DOHH2 (cell line): ENCODE data around the gene SETX.
A peak's percentile ranks its signal among the peaks of the same experiment; 100 is the strongest.
"Not testable (repeated sequence)": the region's sequence is repeated elsewhere in the genome, so short reads cannot be mapped to it uniquely, and the experiment has no call there.

ENCODE experiments used
- H3F3A ChIP-seq: fragments of 200-600 bp; sonication (generic), shearing (Covaris generic); 2 replicates; pipeline ENCODE4 v1.6.0; 2016; ENCODE audit warnings: antibody characterized with exemption, mild to moderate bottlenecking; ENCODE audit not compliant: control insufficient read depth, insufficient read depth
- H3K27ac ChIP-seq: fragments of 200-600 bp; sonication (generic); 2 replicates; pipeline ENCODE4 v1.5.1; 2014; ENCODE audit warnings: low read depth, mild to moderate bottlenecking, low read length, moderate library complexity
- H3K27me3 ChIP-seq: fragments of 200-600 bp; sonication (generic); 2 replicates; pipeline ENCODE4 v1.6.1; 2014; ENCODE audit warnings: mild to moderate bottlenecking, low read length, mixed read lengths; ENCODE audit not compliant: control insufficient read depth
- H3K36me3 ChIP-seq: fragments of 200-600 bp; sonication (generic); 2 replicates; pipeline ENCODE4 v1.6.1; 2014; ENCODE audit warnings: mild to moderate bottlenecking, low read length, moderate library complexity, mixed read lengths; ENCODE audit not compliant: control insufficient read depth
- H3K4me1 ChIP-seq: fragments of 200-600 bp; sonication (generic); 2 replicates; pipeline ENCODE4 v1.6.1; 2014; ENCODE audit warnings: mild to moderate bottlenecking, low read length, mixed read lengths; ENCODE audit not compliant: control insufficient read depth
- H3K4me2 ChIP-seq: fragments of 200-600 bp; sonication (generic); 2 replicates; pipeline ENCODE4 v1.6.0; 2014; ENCODE audit warnings: mild to moderate bottlenecking, low read length, moderate library complexity
- H3K4me3 ChIP-seq: fragments of 200-600 bp; sonication (generic); 2 replicates; pipeline ENCODE4 v1.5.1; 2014; ENCODE audit warnings: mild to moderate bottlenecking, low read length, mixed read lengths
- H3K79me2 ChIP-seq: fragments of 200-600 bp; sonication (generic); 2 replicates; pipeline ENCODE4 v1.6.1; 2014; ENCODE audit warnings: mild to moderate bottlenecking, low read length, mixed read lengths; ENCODE audit not compliant: control insufficient read depth
- H3K9me2 ChIP-seq: fragments of 200-600 bp; sonication (generic); replicated peaks from 2 replicates; pipeline ENCODE4 v1.6.1; 2014; ENCODE audit warnings: mild to moderate bottlenecking, low read length, mixed read lengths; ENCODE audit not compliant: control insufficient read depth
- H3K9me3 ChIP-seq: fragments of 200-600 bp; sonication (generic); 2 replicates; pipeline ENCODE4 v1.6.1; 2014; ENCODE audit warnings: antibody characterized with exemption, low read length, mixed read lengths; ENCODE audit not compliant: control insufficient read depth, insufficient read depth
- H4K20me1 ChIP-seq: fragments of 200-600 bp; sonication (generic); 2 replicates; pipeline ENCODE4 v1.6.0; 2014; ENCODE audit warnings: low read depth, mild to moderate bottlenecking, antibody characterized with exemption, low read length, moderate library complexity; ENCODE audit not compliant: control insufficient read depth, insufficient read depth
- CTCF ChIP-seq: fragments of 200-600 bp; sonication (generic); IDR thresholded peaks from one replicate; pipeline ENCODE4 v1.5.1; 2014; ENCODE audit warnings: antibody characterized with exemption, mild to moderate bottlenecking, low read depth, low read length; ENCODE audit not compliant: poor library complexity, severe bottlenecking
- EZH2phosphoT487 ChIP-seq: fragments of 200-600 bp; sonication (generic); IDR thresholded peaks from 2 replicates; pipeline ENCODE4 v1.6.1; 2017; ENCODE audit warnings: borderline replicate concordance, mild to moderate bottlenecking, antibody characterized with exemption, low read length, moderate library complexity, mixed read lengths

SETX gene

GRCh38 chr9:132274861-132275260 lies 79.9 kb downstream of the SETX start:
- no peaks in the 10 kb centered on the region for H4K20me1 ChIP-seq

GRCh38 chr9:132269704-132270516 lies 84.9 kb downstream of the SETX start:
- H3K9me3 ChIP-seq, H3K4me2 ChIP-seq, H3K4me1 ChIP-seq, H3K79me2 ChIP-seq, H3K27me3 ChIP-seq, H3K27ac ChIP-seq, H4K20me1 ChIP-seq, H3K9me2 ChIP-seq, H3K4me3 ChIP-seq: not testable (repeated sequence)
- H3F3A ChIP-seq: peaks cover 25% of the 10 kb centered on the region
- peaks cover 87% of the 10 kb centered on the region for H3K36me3 ChIP-seq

More at GRCh38 chr9:132274861-132275260, 79.9 kb downstream of the SETX start:
- Histone ChIP-seq H3K27me3 (no peaks in the 10 kb centered on the region), H3K36me3 (peaks cover 95% of the 10 kb centered on the region), H3F3A (peaks cover 17% of the 10 kb centered on the region), H3K79me2 (0 out of 2 replicates have a peak, but pooled peaks cover under 1% of the 10 kb centered on the region), H3K4me3 (no peak overlapping the region), H3K27ac (no peak overlapping the region), H3K4me2 (no peak overlapping the region), H3K9me2 (no peaks in the 10 kb centered on the region), H3K9me3 (no peaks in the 10 kb centered on the region), H3K4me1 (no peaks in the 10 kb centered on the region)
- no peak for TF ChIP-seq EZH2phosphoT487

DNA sequence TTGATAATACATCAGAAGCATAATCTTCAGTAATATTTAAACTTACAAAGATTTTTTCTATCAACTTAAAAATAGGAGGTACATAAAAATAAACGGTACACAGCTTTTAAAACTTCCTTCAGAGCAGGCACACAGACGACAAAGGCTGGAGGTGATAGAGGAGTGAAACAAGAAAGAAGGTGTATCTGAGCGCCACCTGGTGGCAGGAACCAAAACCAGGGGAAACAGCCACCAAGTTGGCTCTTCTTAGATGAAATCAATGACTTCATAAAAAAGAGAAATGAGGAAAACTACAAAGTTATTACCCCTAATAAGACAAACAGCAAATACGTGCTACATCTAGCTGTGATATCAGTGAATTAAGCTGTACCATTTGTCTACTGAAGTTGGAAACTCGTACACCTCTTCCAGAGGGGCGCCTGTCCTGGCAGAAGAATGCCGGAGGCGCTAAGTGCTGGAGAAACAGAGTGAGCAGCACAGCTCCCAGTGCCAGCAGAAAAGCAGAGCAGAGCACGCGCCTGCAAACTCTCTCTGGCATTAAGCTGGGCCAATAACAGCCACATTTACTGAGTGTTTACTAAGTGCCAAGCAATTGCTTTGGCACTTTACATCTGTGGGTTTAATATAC lies 85.9 kb downstream of the SETX start:
- Histone ChIP-seq H3K27me3 (no peaks in the 10 kb centered on the region), H4K20me1 (peaks cover 6% of the 10 kb centered on the region), H3K27ac (no peak overlapping the region), H3K9me2 (no peaks in the 10 kb centered on the region), H3K36me3 (peaks cover 87% of the 10 kb centered on the region), H3K4me1 (no peaks in the 10 kb centered on the region), H3K4me2 (no peak overlapping the region), H3K4me3 (no peak overlapping the region), H3K79me2 (peaks cover 2% of the 10 kb centered on the region; the same call in 1 of the 2 replicates), H3K9me3 (no peaks in the 10 kb centered on the region), H3F3A (peaks cover 23% of the 10 kb centered on the region)
- TF ChIP-seq EZH2phosphoT487 (no peak), CTCF (peak; percentile 93)

DNA sequence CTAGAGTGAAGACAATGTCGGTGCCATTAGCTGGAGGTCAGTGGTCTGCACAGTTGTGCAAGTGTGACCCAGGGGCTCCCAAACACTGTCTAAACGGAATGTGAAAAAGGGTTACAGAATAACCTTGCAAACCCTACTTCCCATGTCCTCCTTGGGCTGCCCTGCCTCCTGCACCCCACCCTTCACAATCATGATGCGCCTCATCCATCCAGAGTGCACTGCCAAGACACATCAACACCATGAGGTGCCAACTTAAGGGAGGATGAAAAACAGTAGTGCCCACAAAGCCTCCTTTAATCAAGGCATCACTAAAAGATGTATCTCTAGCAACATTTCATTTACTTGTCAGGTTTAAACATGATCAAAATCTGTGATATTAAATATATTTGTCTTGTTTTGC lies 87.1 kb downstream of the SETX start:
- no peaks in the 10 kb centered on the region for H3K4me1 ChIP-seq
- H4K20me1 ChIP-seq: peaks cover 6% of the 10 kb centered on the region
- H3K9me2 ChIP-seq: no peaks in the 10 kb centered on the region
- H3K4me3 ChIP-seq: no peak overlapping the region
- H3K79me2 ChIP-seq: peaks cover 2% of the 10 kb centered on the region; the same call in 1 of the 2 replicates
- H3K27ac ChIP-seq: no peak overlapping the region
- H3K4me2 ChIP-seq: no peak overlapping the region
- no peak for TF ChIP-seq CTCF
- no peak for TF ChIP-seq EZH2phosphoT487
- peaks cover 24% of the 10 kb centered on the region for H3F3A ChIP-seq
- peaks cover 87% of the 10 kb centered on the region for H3K36me3 ChIP-seq
- no peaks in the 10 kb centered on the region for H3K27me3 ChIP-seq
- H3K9me3 ChIP-seq: no peaks in the 10 kb centered on the region
